MCF 10A (cell line): ENCODE data around the gene LCP2. TPM values are rescaled to one million over a fixed set of nuclear protein-coding genes. Genes with fewer than 3 reads are reported as not detected.

Source experiments
- BruUV-seq: library from RNA; stranded (reverse); fragments of 400-500 nt; replicated peaks from 2 replicates; lab custom pipeline; 2021; lab: Mats Ljungman, UMichigan
- CTCF ChIA-PET: fragments of 300-600 bp; sonication (Branson Sonifier 250); formaldehyde crosslinking; extraction: SDS; loops from one replicate; lab custom pipeline; 2021; ENCODE audit warnings: antibody characterized with exemption, inconsistent platforms; lab: Yijun Ruan, JAX
- POLR2A ChIA-PET: fragments of 300-600, 350-650 bp; sonication (Branson Sonifier 250); formaldehyde crosslinking; extraction: SDS; loops from one replicate; lab custom pipeline; 2020; ENCODE audit warnings: antibody characterized with exemption, inconsistent platforms; lab: Yijun Ruan, JAX
- DNase-seq: peaks from one replicate; pipeline ENCODE4 v3.0.0-alpha.2; 2018; ENCODE audit not compliant: unreplicated experiment
- H3K27ac Mint-ChIP-seq: one replicate; pipeline ENCODE4 v1.8.0; 2022; ENCODE audit warnings: mild to moderate bottlenecking, low read depth, mixed read lengths; ENCODE audit not compliant: unreplicated experiment
- H3K27me3 Mint-ChIP-seq: one replicate; pipeline ENCODE4 v1.8.0; 2022; ENCODE audit warnings: mixed read lengths; ENCODE audit not compliant: insufficient read depth, unreplicated experiment
- H3K36me3 Mint-ChIP-seq: one replicate; pipeline ENCODE4 v1.8.0; 2022; ENCODE audit warnings: mild to moderate bottlenecking, moderate library complexity, mixed read lengths; ENCODE audit not compliant: insufficient read depth, unreplicated experiment
- H3K4me1 Mint-ChIP-seq: one replicate; pipeline ENCODE4 v1.8.0; 2022; ENCODE audit warnings: mixed read lengths; ENCODE audit not compliant: insufficient read depth, unreplicated experiment
- H3K4me3 Mint-ChIP-seq: one replicate; pipeline ENCODE4 v1.8.0; 2022; ENCODE audit warnings: mild to moderate bottlenecking, moderate library complexity, mixed read lengths; ENCODE audit not compliant: unreplicated experiment
- H3K9me3 Mint-ChIP-seq: one replicate; pipeline ENCODE4 v1.8.0; 2022; ENCODE audit warnings: mixed read lengths; ENCODE audit not compliant: unreplicated experiment
- intact Hi-C: fragments of 100-400 bp; cut with micrococcal nuclease; formaldehyde crosslinking; loops from 2 replicates; pipeline ENCODE4 v1.14.1; 2022
- total RNA-seq: library from RNA; stranded (reverse); gene quantifications from 2 replicates; pipeline ENCODE4 v1.2.3, GENCODE V29; 2022
- TF ChIP-seq, protein P1 (sequence below): fragments of 200-600 bp; IDR thresholded peaks from one replicate; pipeline ENCODE4 v1.8.0; 2022; ENCODE audit warnings: antibody characterized with exemption, mild to moderate bottlenecking; ENCODE audit not compliant: unreplicated experiment

LCP2 gene
- total RNA-seq, 1 experiment from 2014 or later: not detected

DNA sequence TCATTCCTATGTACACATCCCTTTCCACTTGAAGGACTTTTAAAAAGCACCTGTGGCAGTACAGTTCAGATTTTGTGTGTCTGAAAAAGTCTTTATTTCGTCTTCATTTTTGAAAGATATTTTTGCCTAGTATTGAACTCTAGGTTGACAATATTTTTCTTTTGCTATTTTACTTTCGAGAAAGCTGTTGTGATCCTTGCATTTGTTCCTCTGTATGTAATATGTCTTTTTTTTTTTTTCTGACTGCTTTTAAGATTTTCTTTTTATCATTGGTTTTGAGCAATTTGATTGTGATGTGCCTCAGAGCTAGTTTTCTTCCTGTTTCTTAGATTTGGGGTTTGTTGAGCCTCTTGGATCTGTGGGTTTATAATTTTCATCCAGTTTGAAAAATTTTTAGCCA lies 13.3 kb downstream of the LCP2 start:
- TF ChIP-seq, protein P1, sequence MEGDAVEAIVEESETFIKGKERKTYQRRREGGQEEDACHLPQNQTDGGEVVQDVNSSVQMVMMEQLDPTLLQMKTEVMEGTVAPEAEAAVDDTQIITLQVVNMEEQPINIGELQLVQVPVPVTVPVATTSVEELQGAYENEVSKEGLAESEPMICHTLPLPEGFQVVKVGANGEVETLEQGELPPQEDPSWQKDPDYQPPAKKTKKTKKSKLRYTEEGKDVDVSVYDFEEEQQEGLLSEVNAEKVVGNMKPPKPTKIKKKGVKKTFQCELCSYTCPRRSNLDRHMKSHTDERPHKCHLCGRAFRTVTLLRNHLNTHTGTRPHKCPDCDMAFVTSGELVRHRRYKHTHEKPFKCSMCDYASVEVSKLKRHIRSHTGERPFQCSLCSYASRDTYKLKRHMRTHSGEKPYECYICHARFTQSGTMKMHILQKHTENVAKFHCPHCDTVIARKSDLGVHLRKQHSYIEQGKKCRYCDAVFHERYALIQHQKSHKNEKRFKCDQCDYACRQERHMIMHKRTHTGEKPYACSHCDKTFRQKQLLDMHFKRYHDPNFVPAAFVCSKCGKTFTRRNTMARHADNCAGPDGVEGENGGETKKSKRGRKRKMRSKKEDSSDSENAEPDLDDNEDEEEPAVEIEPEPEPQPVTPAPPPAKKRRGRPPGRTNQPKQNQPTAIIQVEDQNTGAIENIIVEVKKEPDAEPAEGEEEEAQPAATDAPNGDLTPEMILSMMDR: no peak
- Mint-ChIP-seq H3K27ac (no peak overlapping the region), H3K4me3 (no peak overlapping the region), H3K9me3 (peaks cover 18% of the 10 kb centered on the region), H3K27me3 (peaks cover 52% of the 10 kb centered on the region), H3K36me3 (no peaks in the 10 kb centered on the region), H3K4me1 (no peaks in the 10 kb centered on the region)
- ChIA-PET POLR2A (interaction anchor here (0.6 kb wide), 1 partner anchor 1878 kb away, joined by 3 read pairs; no protein-coding TSS in a partner anchor), CTCF (interaction anchor here (0.7 to 1.2 kb wide), 2 partner anchors 100 to 151 kb away, joined by 3 read pairs; no protein-coding TSS in a partner anchor)
- intact Hi-C loops: no loop called here
- no peak for DNase-seq
- no TSS peak for BruUV-seq

DNA sequence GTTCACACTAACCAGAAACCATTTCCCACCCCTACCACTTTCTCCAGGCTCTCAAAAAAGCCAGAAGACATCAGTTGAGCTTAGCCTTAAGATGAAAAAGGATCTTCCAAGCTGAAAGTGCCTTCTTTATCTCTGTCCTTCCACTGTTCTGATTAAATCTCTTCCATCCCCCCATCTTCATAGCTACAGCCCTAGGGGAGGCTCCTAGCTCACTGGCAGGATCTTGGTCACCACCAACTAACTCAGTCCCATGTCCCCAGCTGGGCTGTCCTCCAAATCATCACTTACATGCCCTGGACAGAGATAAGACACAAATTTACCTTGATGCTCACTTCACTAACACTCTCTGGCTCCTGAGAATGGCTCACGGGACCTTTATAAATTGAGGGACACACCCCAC lies 14.3 kb downstream of the LCP2 start:
- peaks cover 46% of the 10 kb centered on the region for H3K27me3 Mint-ChIP-seq
- H3K36me3 Mint-ChIP-seq: no peaks in the 10 kb centered on the region
- no TSS peak for BruUV-seq
- CTCF ChIA-PET: interaction anchor here (0.6 to 3.4 kb wide), 6 partner anchors 15 to 341 kb away, joined by 3 to 45 read pairs (median 4); no protein-coding TSS in a partner anchor
- no peak overlapping the region for H3K4me3 Mint-ChIP-seq
- no peaks in the 10 kb centered on the region for H3K4me1 Mint-ChIP-seq
- TF ChIP-seq, protein P1: no peak
- POLR2A ChIA-PET: interaction anchor here (1.2 kb wide), 1 partner anchor 119 kb away, joined by 3 read pairs; no protein-coding TSS in a partner anchor
- H3K27ac Mint-ChIP-seq: no peak overlapping the region
- DNase-seq: no peak
- intact Hi-C loops: no loop called here
- peaks cover 18% of the 10 kb centered on the region for H3K9me3 Mint-ChIP-seq

DNA sequence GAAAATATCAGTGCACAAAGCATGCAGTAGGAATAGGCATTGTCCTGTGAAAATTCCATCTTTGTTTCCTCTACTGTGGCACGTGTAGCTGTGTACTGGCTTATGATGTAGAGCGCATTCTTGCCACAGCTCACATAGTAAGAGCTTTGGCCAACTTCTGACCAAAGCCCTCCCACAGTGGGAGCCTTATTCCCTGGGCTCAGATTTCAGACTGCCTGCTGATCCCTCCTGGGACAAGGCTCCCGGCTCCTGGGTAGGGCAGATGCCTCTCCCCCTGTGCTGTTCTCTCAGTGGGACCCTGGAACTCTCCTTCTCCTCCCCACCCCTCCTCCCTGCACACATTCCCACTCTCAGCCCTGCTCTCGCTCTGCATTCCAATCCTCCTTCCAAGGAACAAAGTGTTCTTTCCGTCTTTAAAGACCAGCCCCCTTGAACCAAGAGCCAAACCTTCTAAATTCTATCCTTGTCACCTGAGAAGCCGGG lies 17.5 kb downstream of the LCP2 start:
- Mint-ChIP-seq H3K36me3 (no peaks in the 10 kb centered on the region), H3K4me3 (no peak overlapping the region), H3K27me3 (peaks cover 22% of the 10 kb centered on the region), H3K4me1 (no peaks in the 10 kb centered on the region), H3K9me3 (peaks cover 18% of the 10 kb centered on the region), H3K27ac (no peak overlapping the region)
- intact Hi-C loops: no loop called here
- ChIA-PET CTCF (interaction anchor here (0.6 to 3.4 kb wide), 5 partner anchors 11 to 176 kb away, joined by 3 to 45 read pairs (median 6); no protein-coding TSS in a partner anchor), POLR2A (no interaction called here)
- BruUV-seq: no TSS peak
- DNase-seq: no peak
- TF ChIP-seq, protein P1: no peak

DNA sequence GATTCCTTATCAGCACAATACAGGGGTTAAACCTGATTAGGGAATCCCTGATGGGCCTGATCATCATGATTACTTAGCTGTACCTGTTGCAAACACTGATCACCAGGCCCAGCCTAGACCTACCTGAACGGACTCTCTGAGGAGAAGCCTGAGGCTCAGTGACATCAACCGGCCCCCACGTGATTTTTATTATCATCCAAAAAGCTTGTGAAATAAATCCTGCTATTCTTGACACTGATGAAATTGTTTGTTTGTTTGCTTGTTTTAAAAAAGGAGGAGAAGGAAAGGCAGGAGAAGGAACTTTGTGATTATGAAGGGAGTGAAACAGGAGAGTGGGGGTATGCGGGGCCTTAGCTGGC lies 18.1 kb downstream of the LCP2 start:
- no TSS peak for BruUV-seq
- no peaks in the 10 kb centered on the region for H3K36me3 Mint-ChIP-seq
- ChIA-PET CTCF (interaction anchor here (0.5 to 2.0 kb wide), 6 partner anchors 10 to 199 kb away, joined by 3 to 7 read pairs (median 4); no protein-coding TSS in a partner anchor), POLR2A (no interaction called here)
- intact Hi-C loops: no loop called here
- H3K9me3 Mint-ChIP-seq: peaks cover 15% of the 10 kb centered on the region
- no peak for DNase-seq
- TF ChIP-seq, protein P1: no peak
- H3K27ac Mint-ChIP-seq: no peak overlapping the region
- H3K4me1 Mint-ChIP-seq: no peaks in the 10 kb centered on the region
- H3K4me3 Mint-ChIP-seq: no peak overlapping the region
- peaks cover 16% of the 10 kb centered on the region for H3K27me3 Mint-ChIP-seq
